Naive B cell (primary cell): ENCODE measurements around the gene MOCS2. TPM values are rescaled to one million over a fixed set of nuclear protein-coding genes. Genes with fewer than 3 reads are reported as not detected.

Experiments used
- ATAC-seq, 2 donors: fragments of 150-1000 bp; cut with Tn5 transposase; 2 replicates each; pipeline ENCODE4 v1.10.0; 2021; ENCODE audit warnings: low read depth in 2 of 2, mild to moderate bottlenecking in 2 of 2, moderate library complexity in 2 of 2
- DNase-seq: peaks from one replicate; pipeline ENCODE4 v3.0.0; 2022
- H3K27ac Mint-ChIP-seq, 6 donors: one replicate each; pipeline ENCODE4 v1.8.0; 2020 to 2022; ENCODE audit warnings: mild to moderate bottlenecking in 6 of 6, mixed read lengths in 6 of 6, moderate library complexity in 5 of 6, inconsistent platforms in 2 of 6
- H3K27me3 Mint-ChIP-seq, 3 donors: one replicate each; pipeline ENCODE4 v1.8.0; 2021 to 2022; ENCODE audit warnings: mixed read lengths in 3 of 3, mild to moderate bottlenecking in 1 of 3
- H3K36me3 Mint-ChIP-seq, 2 donors: one replicate each; pipeline ENCODE4 v1.8.0; 2020 to 2022; ENCODE audit warnings: mixed read lengths in 2 of 2, inconsistent platforms in 1 of 2, mild to moderate bottlenecking in 1 of 2
- H3K4me1 Mint-ChIP-seq, 3 donors: one replicate each; pipeline ENCODE4 v1.8.0; 2020 to 2022; ENCODE audit warnings: mixed read lengths in 3 of 3, inconsistent platforms in 1 of 3, mild to moderate bottlenecking in 1 of 3, moderate library complexity in 1 of 3
- H3K4me3 Mint-ChIP-seq, 8 donors: one replicate each; pipeline ENCODE4 v1.8.0; 2020 to 2022; ENCODE audit warnings: mild to moderate bottlenecking in 8 of 8, mixed read lengths in 8 of 8, moderate library complexity in 8 of 8, inconsistent platforms in 2 of 8
- H3K9me3 Mint-ChIP-seq, 7 donors: one replicate each; pipeline ENCODE4 v1.8.0; 2020 to 2022; ENCODE audit warnings: mixed read lengths in 7 of 7, mild to moderate bottlenecking in 5 of 7, inconsistent platforms in 2 of 7, moderate library complexity in 1 of 7
- polyA plus RNA-seq, 6 donors: library from polyadenylated mRNA; unstranded; fragments of 300-500 nt; fragmentation: Illumina TruSeq; gene quantifications; one replicate each; pipeline ENCODE4 v1.2.3, GENCODE V29; 2021; ENCODE audit warnings: low read depth in 6 of 6

Gene MOCS2
- polyA plus RNA-seq, 6 donors from 2014 or later: 32.2 to 44.9 (median 39.6) TPM

GRCh38 chr5:53087621-53088121 lies 21.9 kb downstream of the MOCS2 start:
- Mint-ChIP-seq H3K36me3 (no peaks in the 10 kb centered on the region), H3K4me3 (no peak overlapping the region), H3K27me3 (peaks cover 0 to 14% (median 3%) of the 10 kb centered on the region in 3 donors), H3K9me3 (peaks cover 0 to 4% (median 0%) of the 10 kb centered on the region in 7 donors), H3K4me1 (no peaks in the 10 kb centered on the region), H3K27ac (no peak overlapping the region)
- ATAC-seq (no peak), DNase-seq (no peak)

GRCh38 chr5:53087171-53087570 lies 22.4 kb downstream of the MOCS2 start:
- Mint-ChIP-seq H3K9me3 (peaks cover 0 to 4% (median 0%) of the 10 kb centered on the region in 7 donors), H3K27ac (no peak overlapping the region), H3K27me3 (peaks cover 0 to 17% (median 3%) of the 10 kb centered on the region in 3 donors), H3K4me3 (no peak overlapping the region), H3K36me3 (no peaks in the 10 kb centered on the region), H3K4me1 (no peaks in the 10 kb centered on the region)
- no peak for ATAC-seq
- no peak for DNase-seq

GRCh38 chr5:53084546-53085255 lies 24.9 kb downstream of the MOCS2 start:
- Mint-ChIP-seq H3K36me3 (no peaks in the 10 kb centered on the region), H3K27me3 (peaks cover 0 to 17% (median 3%) of the 10 kb centered on the region in 3 donors), H3K9me3 (peaks cover 0 to 4% (median 0%) of the 10 kb centered on the region in 7 donors), H3K4me3 (no peak overlapping the region), H3K27ac (no peak overlapping the region), H3K4me1 (no peaks in the 10 kb centered on the region)
- no peak for DNase-seq
- no peak for ATAC-seq

- Mint-ChIP-seq H3K27ac (no peak overlapping the region), H3K27me3 (peaks cover 0 to 17% (median 3%) of the 10 kb centered on the region in 3 donors), H3K36me3 (no peaks in the 10 kb centered on the region), H3K9me3 (peaks cover 0 to 4% (median 0%) of the 10 kb centered on the region in 7 donors), H3K4me1 (no peaks in the 10 kb centered on the region), H3K4me3 (no peak overlapping the region)
- ATAC-seq (no peak), DNase-seq (no peak)
Observed at GRCh38 chr5:53083927-53084326, 25.6 kb downstream of the MOCS2 start.

GRCh38 chr5:53080271-53080670 lies 29.3 kb downstream of the MOCS2 start:
- Mint-ChIP-seq H3K36me3 (no peaks in the 10 kb centered on the region), H3K4me3 (no peak overlapping the region), H3K4me1 (no peaks in the 10 kb centered on the region), H3K27ac (peak overlapping the region in 1 of 6 donors; percentile 24), H3K9me3 (peaks cover 0 to 4% (median 0%) of the 10 kb centered on the region in 7 donors), H3K27me3 (peaks cover 0 to 17% (median 8%) of the 10 kb centered on the region in 3 donors)
- DNase-seq: no peak
- no peak for ATAC-seq

- ATAC-seq: no peak
- Mint-ChIP-seq H3K27me3 (peaks cover 0 to 7% (median 4%) of the 10 kb centered on the region in 3 donors), H3K9me3 (no peaks in the 10 kb centered on the region)
Observed at GRCh38 chr5:53076014-53076583, 33.5 kb downstream of the MOCS2 start.

GRCh38 chr5:53073348-53073747 lies 36.2 kb downstream of the MOCS2 start:
- Mint-ChIP-seq H3K4me1 (no peaks in the 10 kb centered on the region), H3K36me3 (no peaks in the 10 kb centered on the region), H3K27me3 (peaks cover 0 to 7% (median 4%) of the 10 kb centered on the region in 3 donors), H3K4me3 (no peak overlapping the region), H3K9me3 (no peaks in the 10 kb centered on the region), H3K27ac (no peak overlapping the region)
- ATAC-seq (no peak), DNase-seq (no peak)

More at GRCh38 chr5:53076014-53076583, 33.5 kb downstream of the MOCS2 start:
- H3K4me1 Mint-ChIP-seq: no peaks in the 10 kb centered on the region
- no peaks in the 10 kb centered on the region for H3K36me3 Mint-ChIP-seq
- no peak for DNase-seq
- H3K4me3 Mint-ChIP-seq: no peak overlapping the region
- H3K27ac Mint-ChIP-seq: no peak overlapping the region

- peaks cover 0 to 7% (median 4%) of the 10 kb centered on the region in 3 donors for H3K27me3 Mint-ChIP-seq
- H3K4me3 Mint-ChIP-seq: no peak overlapping the region
- no peak for DNase-seq
- H3K36me3 Mint-ChIP-seq: no peaks in the 10 kb centered on the region
- H3K27ac Mint-ChIP-seq: no peak overlapping the region
- no peaks in the 10 kb centered on the region for H3K9me3 Mint-ChIP-seq
- H3K4me1 Mint-ChIP-seq: no peaks in the 10 kb centered on the region
- ATAC-seq: no peak
Observed at GRCh38 chr5:53071738-53072137, 37.8 kb downstream of the MOCS2 start.

GRCh38 chr5:53071298-53071697 lies 38.3 kb downstream of the MOCS2 start:
- no peak for ATAC-seq
- Mint-ChIP-seq H3K27ac (no peak overlapping the region), H3K27me3 (peaks cover 0 to 7% (median 4%) of the 10 kb centered on the region in 3 donors), H3K36me3 (no peaks in the 10 kb centered on the region), H3K4me3 (no peak overlapping the region), H3K9me3 (no peaks in the 10 kb centered on the region), H3K4me1 (no peaks in the 10 kb centered on the region)
- DNase-seq: no peak

- H3K9me3 Mint-ChIP-seq: no peaks in the 10 kb centered on the region
- no peaks in the 10 kb centered on the region for H3K36me3 Mint-ChIP-seq
- no peak for DNase-seq
- ATAC-seq: no peak
- no peak overlapping the region for H3K4me3 Mint-ChIP-seq
- no peak overlapping the region for H3K27ac Mint-ChIP-seq
- peaks cover 0 to 7% (median 0%) of the 10 kb centered on the region in 3 donors for H3K27me3 Mint-ChIP-seq
- no peaks in the 10 kb centered on the region for H3K4me1 Mint-ChIP-seq
Observed at GRCh38 chr5:53069626-53070025, 39.9 kb downstream of the MOCS2 start.

- H3K36me3 Mint-ChIP-seq: no peaks in the 10 kb centered on the region
- no peak overlapping the region for H3K4me3 Mint-ChIP-seq
- DNase-seq (no peak), ATAC-seq (no peak)
- no peaks in the 10 kb centered on the region for H3K4me1 Mint-ChIP-seq
- no peak overlapping the region for H3K27ac Mint-ChIP-seq
- peaks cover 0 to 5% (median 0%) of the 10 kb centered on the region in 3 donors for H3K27me3 Mint-ChIP-seq
- H3K9me3 Mint-ChIP-seq: no peaks in the 10 kb centered on the region
Observed at GRCh38 chr5:53068291-53068836, 41.2 kb downstream of the MOCS2 start.

- H3K9me3 Mint-ChIP-seq: no peaks in the 10 kb centered on the region
- DNase-seq: no peak
- no peak overlapping the region for H3K27ac Mint-ChIP-seq
- H3K27me3 Mint-ChIP-seq: no peaks in the 10 kb centered on the region
- no peaks in the 10 kb centered on the region for H3K36me3 Mint-ChIP-seq
- no peaks in the 10 kb centered on the region for H3K4me1 Mint-ChIP-seq
- ATAC-seq: no peak
- H3K4me3 Mint-ChIP-seq: no peak overlapping the region
Observed at GRCh38 chr5:53067641-53068040, 41.9 kb downstream of the MOCS2 start.

GRCh38 chr5:53066088-53066487 lies 43.5 kb downstream of the MOCS2 start:
- no peak for DNase-seq
- Mint-ChIP-seq H3K9me3 (no peaks in the 10 kb centered on the region), H3K36me3 (no peaks in the 10 kb centered on the region), H3K4me1 (no peaks in the 10 kb centered on the region), H3K4me3 (peak overlapping the region in 1 of 8 donors; percentile 9), H3K27ac (no peak overlapping the region), H3K27me3 (no peaks in the 10 kb centered on the region)
- no peak for ATAC-seq

- H3K27ac Mint-ChIP-seq: no peak overlapping the region
- DNase-seq: no peak
- no peaks in the 10 kb centered on the region for H3K4me1 Mint-ChIP-seq
- no peaks in the 10 kb centered on the region for H3K9me3 Mint-ChIP-seq
- no peak overlapping the region for H3K4me3 Mint-ChIP-seq
- ATAC-seq: no peak
- peaks cover 0 to 7% (median 4%) of the 10 kb centered on the region in 3 donors for H3K27me3 Mint-ChIP-seq
- H3K36me3 Mint-ChIP-seq: no peaks in the 10 kb centered on the region
Observed at GRCh38 chr5:53063791-53064190, 45.8 kb downstream of the MOCS2 start.
